Neuronal stem cell (in vitro differentiated cells): ENCODE data around the gene SPATC1L.

Experiments
- DNase-seq: peaks from one replicate; pipeline ENCODE4 v3.0.0-alpha.2; 2013; ENCODE audit warnings: low spot score
- H2AFZ ChIP-seq: one replicate; pipeline ENCODE4 v1.6.1; 2013; ENCODE audit warnings: mild to moderate bottlenecking, low read length, inconsistent platforms
- H2AK5ac ChIP-seq: 2 replicates; pipeline ENCODE4 v1.6.1; 2013; ENCODE audit warnings: low read depth, mild to moderate bottlenecking, inconsistent platforms, low read length, moderate library complexity, mixed read lengths
- H2BK120ac ChIP-seq: 2 replicates; pipeline ENCODE4 v1.6.1; 2013; ENCODE audit warnings: low read depth, mild to moderate bottlenecking, inconsistent platforms, low read length, moderate library complexity, mixed read lengths
- H2BK12ac ChIP-seq: one replicate; pipeline ENCODE4 v1.6.1; 2013; ENCODE audit warnings: low read length, inconsistent platforms
- H2BK15ac ChIP-seq: 2 replicates; pipeline ENCODE4 v1.6.1; 2013; ENCODE audit warnings: mild to moderate bottlenecking, low read length, inconsistent platforms, mixed read lengths
- H2BK5ac ChIP-seq: one replicate; pipeline ENCODE4 v1.6.1; 2013; ENCODE audit warnings: inconsistent platforms, mild to moderate bottlenecking, low read length, moderate library complexity
- H3K14ac ChIP-seq: one replicate; pipeline ENCODE4 v1.6.1; 2013; ENCODE audit warnings: low read length, inconsistent platforms
- H3K18ac ChIP-seq: 2 replicates; pipeline ENCODE4 v1.6.1; 2013; ENCODE audit warnings: low read length, inconsistent platforms
- H3K23ac ChIP-seq: 2 replicates; pipeline ENCODE4 v1.6.1; 2013; ENCODE audit warnings: low read depth, mild to moderate bottlenecking, mixed read lengths, low read length, inconsistent platforms; ENCODE audit not compliant: poor library complexity
- H3K27ac ChIP-seq: replicated peaks from 3 replicates; pipeline ENCODE4 v1.5.1; 2013; ENCODE audit warnings: low read length, inconsistent platforms
- H3K27me3 ChIP-seq, 3 experiments: 2 replicates each; pipeline ENCODE4 v1.6.1; 2013; ENCODE audit warnings: low read length in 3 of 3, mild to moderate bottlenecking in 2 of 3, inconsistent platforms in 1 of 3, low read depth in 1 of 3, mixed read lengths in 1 of 3, moderate library complexity in 1 of 3; ENCODE audit not compliant: control insufficient read depth in 3 of 3, insufficient read depth in 3 of 3
- H3K36me3 ChIP-seq, 2 donors: replicated peaks in 1 of 2; 2 replicates each; pipeline ENCODE4 v1.6.1; 2013; ENCODE audit warnings: low read length in 2 of 2; ENCODE audit not compliant: control insufficient read depth in 2 of 2, insufficient read depth in 2 of 2
- H3K4ac ChIP-seq: 2 replicates; pipeline ENCODE4 v1.6.1; 2013; ENCODE audit warnings: inconsistent platforms, mild to moderate bottlenecking, low read length, moderate library complexity
- H3K4me1 ChIP-seq, 2 donors: 1 replicate in 1 of 2; 2 replicates in 1 of 2; pipeline ENCODE4 v1.6.1; 2013; ENCODE audit warnings: low read length in 2 of 2, low read depth in 1 of 2; ENCODE audit not compliant: control insufficient read depth in 2 of 2, insufficient read depth in 1 of 2
- H3K4me2 ChIP-seq: one replicate; pipeline ENCODE4 v1.6.1; 2013; ENCODE audit warnings: mild to moderate bottlenecking, low read length, inconsistent platforms; ENCODE audit not compliant: insufficient read depth, poor library complexity, severe bottlenecking
- H3K4me3 ChIP-seq, 2 donors: 2 replicates each; pipeline ENCODE4 v1.5.1; 2013; ENCODE audit warnings: low read length in 2 of 2, mild to moderate bottlenecking in 2 of 2, inconsistent platforms in 1 of 2, moderate library complexity in 1 of 2
- H3K79me1 ChIP-seq: one replicate; pipeline ENCODE4 v1.6.1; 2013; ENCODE audit warnings: low read depth, mild to moderate bottlenecking, inconsistent platforms, low read length, moderate library complexity
- H3K9ac ChIP-seq: one replicate; pipeline ENCODE4 v1.6.1; 2013; ENCODE audit warnings: mild to moderate bottlenecking, low read depth, low read length, inconsistent platforms; ENCODE audit not compliant: poor library complexity
- H3K9me3 ChIP-seq, 2 donors: replicated peaks in 1 of 2; 2 replicates each; pipeline versions ENCODE3 to v1.6.1; 2013; ENCODE audit warnings: low read length in 2 of 2, mild to moderate bottlenecking in 2 of 2, inconsistent platforms in 1 of 2, low read depth in 1 of 2, mixed read lengths in 1 of 2, moderate library complexity in 1 of 2; ENCODE audit not compliant: control insufficient read depth in 2 of 2, insufficient read depth in 1 of 2
- H4K8ac ChIP-seq: one replicate; pipeline ENCODE4 v1.6.1; 2013; ENCODE audit warnings: low read depth, mild to moderate bottlenecking, inconsistent platforms, low read length, moderate library complexity
- H4K91ac ChIP-seq: one replicate; pipeline ENCODE4 v1.6.1; 2013; ENCODE audit warnings: low read length, low read depth, mild to moderate bottlenecking, inconsistent platforms; ENCODE audit not compliant: poor library complexity
- WGBS, 2 donors: extraction: QIAGEN DNeasy Blood & Tissue Kit; methylation state at CpG; one replicate each; pipeline ENCODE4 v1.1.7; 2013; ENCODE audit warnings: missing lambda C conversion rate in 2 of 2, mixed read lengths in 1 of 2; ENCODE audit not compliant: insufficient read length in 2 of 2, insufficient replicate concordance in 1 of 2; ENCODE audit errors: extremely low coverage in 2 of 2; 5-methylcytosine and 5-hydroxymethylcytosine counted together

The SPATC1L gene

DNA sequence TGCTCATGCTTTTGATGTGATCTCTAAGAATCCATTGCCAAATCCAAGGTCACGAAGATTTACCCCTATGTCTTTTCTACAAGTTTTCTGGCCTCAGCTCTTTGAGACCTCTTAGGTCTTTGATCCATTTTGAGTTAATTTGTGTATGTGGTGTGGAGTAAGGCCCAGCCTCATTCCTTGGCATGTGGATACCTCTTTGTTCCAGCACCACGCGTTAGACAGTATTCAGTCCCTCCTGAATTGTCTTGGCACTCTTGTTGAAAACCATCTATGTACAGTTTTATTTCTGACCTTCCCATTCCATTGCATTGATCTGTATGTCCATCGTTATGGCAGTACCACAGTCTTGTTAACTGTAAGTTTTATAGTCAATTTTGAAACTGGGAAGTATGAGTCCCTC, 20.9 kb downstream of the SPATC1L start:
- Histone ChIP-seq H3K14ac (no peak overlapping the region), H3K27ac (no peak overlapping the region), H2BK15ac (no peak overlapping the region), H3K9me3 (peaks cover 3 to 4% of the 10 kb centered on the region in 2 donors), H3K4me1 (no peaks in the 10 kb centered on the region), H3K4me3 (no peak overlapping the region), H2AK5ac (no peak overlapping the region), H3K27me3 (no peaks in the 10 kb centered on the region), H4K91ac (no peak overlapping the region), H3K23ac (no peak overlapping the region), H3K18ac (no peak overlapping the region), H3K9ac (no peak overlapping the region), H2BK5ac (no peak overlapping the region), H2BK120ac (no peak overlapping the region), H3K79me1 (peaks cover 3% of the 10 kb centered on the region), H4K8ac (no peak overlapping the region), H2AFZ (no peak overlapping the region), H3K4ac (no peak overlapping the region), H2BK12ac (no peak overlapping the region), H3K4me2 (no peak overlapping the region), H3K36me3 (no peaks in the 10 kb centered on the region)
- no CpG with 5 or more reads among the region's 4 CpGs for WGBS, 2 donors
- no peak for DNase-seq

DNA sequence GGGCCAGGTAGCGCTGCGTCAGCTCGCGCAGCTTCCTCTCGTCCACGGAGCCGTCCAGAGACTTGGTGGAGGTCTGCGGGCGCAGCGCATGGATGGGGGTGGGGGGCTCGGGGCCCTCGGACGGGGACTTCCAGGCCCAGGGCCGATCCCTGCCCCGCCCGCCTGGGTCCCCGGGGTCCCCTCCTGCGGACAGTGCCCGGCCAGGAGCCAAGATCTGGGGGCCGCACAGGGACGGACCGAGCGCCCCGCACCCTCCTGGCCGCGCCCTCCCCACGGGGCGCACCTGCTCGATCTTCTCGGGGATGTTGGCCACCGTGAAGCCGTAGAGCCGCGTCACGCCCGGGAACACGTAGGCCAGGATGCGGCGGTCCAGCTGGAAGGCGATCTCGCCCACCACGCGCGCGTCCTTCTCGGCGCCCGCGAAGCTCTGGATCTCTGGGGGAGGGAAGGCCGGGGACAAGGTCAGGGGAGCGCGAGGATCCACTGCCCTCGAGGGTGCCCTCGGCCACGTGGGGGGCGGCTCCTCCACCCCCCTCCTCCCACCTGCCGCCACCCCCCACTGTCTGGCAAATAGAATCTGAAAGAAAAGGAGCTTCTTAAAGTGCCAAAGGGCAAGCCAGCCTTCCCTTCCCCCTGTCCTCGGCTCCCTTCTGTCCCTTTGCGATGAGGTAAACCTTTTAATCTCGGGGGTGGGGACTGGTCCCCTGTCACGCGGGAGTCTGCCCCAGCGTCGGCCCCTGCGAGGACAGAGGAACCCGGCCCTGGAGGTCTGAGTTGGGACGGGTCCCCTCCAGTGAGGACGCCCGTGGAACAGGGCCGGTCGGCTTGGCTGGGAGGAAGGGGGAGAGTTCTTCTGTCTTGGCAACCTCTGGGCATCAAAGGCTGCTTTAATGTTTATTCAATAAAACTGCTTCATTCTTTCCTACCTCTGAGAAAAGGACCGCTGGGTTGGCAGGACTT, 22.3 kb downstream of the SPATC1L start:
- no peak for DNase-seq
- peaks cover 4% of the 10 kb centered on the region for H3K79me1 ChIP-seq
- no peaks in the 10 kb centered on the region for H3K4me1 ChIP-seq
- H3K4ac ChIP-seq = no peak overlapping the region
- no peaks in the 10 kb centered on the region for H3K27me3 ChIP-seq
- H2BK15ac ChIP-seq = no peak overlapping the region
- H4K8ac ChIP-seq = peak overlapping the region; percentile 96
- no peak overlapping the region for H3K9ac ChIP-seq
- H2AK5ac ChIP-seq = no peak overlapping the region
- H3K4me3 ChIP-seq = no peak overlapping the region
- peaks cover 3 to 4% of the 10 kb centered on the region in 2 donors for H3K9me3 ChIP-seq
- H3K14ac ChIP-seq = no peak overlapping the region
- H2AFZ ChIP-seq = no peak overlapping the region
- no peak overlapping the region for H2BK5ac ChIP-seq
- no peak overlapping the region for H2BK120ac ChIP-seq
- H3K27ac ChIP-seq = no peak overlapping the region
- H3K4me2 ChIP-seq = no peak overlapping the region
- H3K36me3 ChIP-seq = no peaks in the 10 kb centered on the region
- H4K91ac ChIP-seq = no peak overlapping the region
- peak overlapping the region; percentile 12 for H3K23ac ChIP-seq
- no peak overlapping the region for H2BK12ac ChIP-seq
- H3K18ac ChIP-seq = no peak overlapping the region
- WGBS, 2 donors = no CpG with 5 or more reads among the region's 72 CpGs

GRCh38 chr21:46160907-46161632, 23.2 kb downstream of the SPATC1L start:
- no peak overlapping the region for H3K27ac ChIP-seq
- no peak overlapping the region for H3K4ac ChIP-seq
- no peak overlapping the region for H4K91ac ChIP-seq
- peak overlapping the region; percentile 80 for H3K23ac ChIP-seq
- H2BK12ac ChIP-seq = no peak overlapping the region
- peaks cover 2 to 3% of the 10 kb centered on the region in 2 donors for H3K4me1 ChIP-seq
- H3K9ac ChIP-seq = no peak overlapping the region
- peak overlapping the region; percentile 38 for H3K14ac ChIP-seq
- H2BK5ac ChIP-seq = no peak overlapping the region
- no peak overlapping the region for H2AK5ac ChIP-seq
- no peak for DNase-seq
- peaks cover 4% of the 10 kb centered on the region for H3K79me1 ChIP-seq
- no peak overlapping the region for H2BK15ac ChIP-seq
- no peak overlapping the region for H4K8ac ChIP-seq
- peaks cover 0 to under 1% of the 10 kb centered on the region in 2 donors for H3K36me3 ChIP-seq
- no CpG with 5 or more reads among the region's 72 CpGs for WGBS, 2 donors
- no peak overlapping the region for H3K18ac ChIP-seq
- H3K27me3 ChIP-seq = no peaks in the 10 kb centered on the region
- no peak overlapping the region for H2AFZ ChIP-seq
- no peak overlapping the region for H3K4me2 ChIP-seq
- peaks cover 3 to 5% of the 10 kb centered on the region in 2 donors for H3K9me3 ChIP-seq
- H2BK120ac ChIP-seq = no peak overlapping the region
- H3K4me3 ChIP-seq = peak overlapping the region in 1 of 2 donors; percentile 53

DNA sequence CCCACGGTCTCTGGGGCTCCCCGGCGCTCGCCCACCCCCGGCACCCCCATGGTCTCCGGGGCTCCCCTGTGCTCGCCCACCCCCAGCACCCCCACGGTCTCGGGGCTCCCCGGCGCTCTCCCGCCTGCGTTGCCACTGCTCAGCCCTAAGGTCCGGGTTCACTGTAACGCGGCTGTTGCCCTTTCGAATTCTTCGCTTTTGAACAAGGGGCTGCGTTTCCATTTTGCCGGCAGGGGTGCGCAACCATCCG, 23.7 kb downstream of the SPATC1L start:
- H3K27ac ChIP-seq = no peak overlapping the region
- no peak overlapping the region for H2AFZ ChIP-seq
- H2BK5ac ChIP-seq = no peak overlapping the region
- H3K36me3 ChIP-seq = peaks cover 0 to 4% of the 10 kb centered on the region in 2 donors
- no peaks in the 10 kb centered on the region for H3K27me3 ChIP-seq
- no peak overlapping the region for H2BK12ac ChIP-seq
- no peak overlapping the region for H2AK5ac ChIP-seq
- peaks cover 4% of the 10 kb centered on the region for H3K79me1 ChIP-seq
- peaks cover 7 to 8% of the 10 kb centered on the region in 2 donors for H3K4me1 ChIP-seq
- no peak overlapping the region for H3K4me2 ChIP-seq
- no peak for DNase-seq
- H2BK15ac ChIP-seq = no peak overlapping the region
- no peak overlapping the region for H3K9ac ChIP-seq
- H3K4ac ChIP-seq = no peak overlapping the region
- H3K4me3 ChIP-seq = no peak overlapping the region
- no peak overlapping the region for H2BK120ac ChIP-seq
- H3K9me3 ChIP-seq = peaks cover 3 to 7% of the 10 kb centered on the region in 2 donors
- no CpG with 5 or more reads among the region's 22 CpGs for WGBS, 2 donors
- no peak overlapping the region for H3K23ac ChIP-seq
- H4K91ac ChIP-seq = no peak overlapping the region
- H3K14ac ChIP-seq = no peak overlapping the region
- no peak overlapping the region for H4K8ac ChIP-seq
- no peak overlapping the region for H3K18ac ChIP-seq
